Heart left ventricle (tissue), 13 donors: ENCODE measurements around the gene KCNE4.

ENCODE experiments used
- POLR2A ChIP-seq, 2 donors: fragments of 450-650 bp; IDR thresholded peaks; one replicate each; pipeline ENCODE4 v1.6.1; 2017; ENCODE audit warnings: antibody characterized with exemption in 2 of 2, mild to moderate bottlenecking in 2 of 2, moderate library complexity in 2 of 2
- TF ChIP-seq, protein P1 (sequence below), 12 donors: fragments of 200-600 bp; sonication (generic) in 4 of 12; IDR thresholded peaks; one replicate each; pipeline versions ENCODE4 v1.5.0 to v1.8.0; 2018 to 2022; ENCODE audit warnings: antibody characterized with exemption in 12 of 12, mild to moderate bottlenecking in 5 of 12
- donor health status: ischemic (EF 13 %, LVEDD 7.1; RV severe dilation, severe dysfunction).
- donor health status: DM: no; HTN: yes; CAD: no.
- donor health status: DM: no; HTN: no; CAD: no.
- donor health status: ischemic (EF 25% LVEDD 6.9; RV normal size, moderate dysfunction).
- donor health status: ischemic (EF 25% LVEDD 5.7; RV mildly dilated, moderate dysfunction).
- donor health status: ischemic (EF 35%, LVEDD 5.7; RV mildly dilated, moderate dysfunction).
- donor health status: nonischemic (EF 11% LVEDD 7.7; RV severe dilation, severe dysfunction).
- donor health status: DM: yes; HTN: yes; CAD: no.
- donor health status: PGD.
- donor health status: ischemic (EF 29% LVEDD 5.4; RV normal size, mild dysfunction).
- donor health status: nonischemic (EF 23%, LVEDD 6.1; RV moderate dilation, normal function).

- TF ChIP-seq, protein P1, sequence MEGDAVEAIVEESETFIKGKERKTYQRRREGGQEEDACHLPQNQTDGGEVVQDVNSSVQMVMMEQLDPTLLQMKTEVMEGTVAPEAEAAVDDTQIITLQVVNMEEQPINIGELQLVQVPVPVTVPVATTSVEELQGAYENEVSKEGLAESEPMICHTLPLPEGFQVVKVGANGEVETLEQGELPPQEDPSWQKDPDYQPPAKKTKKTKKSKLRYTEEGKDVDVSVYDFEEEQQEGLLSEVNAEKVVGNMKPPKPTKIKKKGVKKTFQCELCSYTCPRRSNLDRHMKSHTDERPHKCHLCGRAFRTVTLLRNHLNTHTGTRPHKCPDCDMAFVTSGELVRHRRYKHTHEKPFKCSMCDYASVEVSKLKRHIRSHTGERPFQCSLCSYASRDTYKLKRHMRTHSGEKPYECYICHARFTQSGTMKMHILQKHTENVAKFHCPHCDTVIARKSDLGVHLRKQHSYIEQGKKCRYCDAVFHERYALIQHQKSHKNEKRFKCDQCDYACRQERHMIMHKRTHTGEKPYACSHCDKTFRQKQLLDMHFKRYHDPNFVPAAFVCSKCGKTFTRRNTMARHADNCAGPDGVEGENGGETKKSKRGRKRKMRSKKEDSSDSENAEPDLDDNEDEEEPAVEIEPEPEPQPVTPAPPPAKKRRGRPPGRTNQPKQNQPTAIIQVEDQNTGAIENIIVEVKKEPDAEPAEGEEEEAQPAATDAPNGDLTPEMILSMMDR (IDR thresholded peaks at IDR 0.05), result no peak
- no peak for TF ChIP-seq POLR2A (IDR thresholded peaks at IDR 0.05)
These were observed 14.7 kb downstream of the KCNE4 start for GRCh38 chr2:223066721-223067120.
